ENCODE measurements around the gene FSTL3. TPM values are rescaled to one million over a fixed set of nuclear protein-coding genes. Genes with fewer than 3 reads are reported as not detected.

FSTL3 gene
- total and polyA plus RNA-seq, 4 donors, result 40.6 to 134 (median 98.1) TPM

DNA sequence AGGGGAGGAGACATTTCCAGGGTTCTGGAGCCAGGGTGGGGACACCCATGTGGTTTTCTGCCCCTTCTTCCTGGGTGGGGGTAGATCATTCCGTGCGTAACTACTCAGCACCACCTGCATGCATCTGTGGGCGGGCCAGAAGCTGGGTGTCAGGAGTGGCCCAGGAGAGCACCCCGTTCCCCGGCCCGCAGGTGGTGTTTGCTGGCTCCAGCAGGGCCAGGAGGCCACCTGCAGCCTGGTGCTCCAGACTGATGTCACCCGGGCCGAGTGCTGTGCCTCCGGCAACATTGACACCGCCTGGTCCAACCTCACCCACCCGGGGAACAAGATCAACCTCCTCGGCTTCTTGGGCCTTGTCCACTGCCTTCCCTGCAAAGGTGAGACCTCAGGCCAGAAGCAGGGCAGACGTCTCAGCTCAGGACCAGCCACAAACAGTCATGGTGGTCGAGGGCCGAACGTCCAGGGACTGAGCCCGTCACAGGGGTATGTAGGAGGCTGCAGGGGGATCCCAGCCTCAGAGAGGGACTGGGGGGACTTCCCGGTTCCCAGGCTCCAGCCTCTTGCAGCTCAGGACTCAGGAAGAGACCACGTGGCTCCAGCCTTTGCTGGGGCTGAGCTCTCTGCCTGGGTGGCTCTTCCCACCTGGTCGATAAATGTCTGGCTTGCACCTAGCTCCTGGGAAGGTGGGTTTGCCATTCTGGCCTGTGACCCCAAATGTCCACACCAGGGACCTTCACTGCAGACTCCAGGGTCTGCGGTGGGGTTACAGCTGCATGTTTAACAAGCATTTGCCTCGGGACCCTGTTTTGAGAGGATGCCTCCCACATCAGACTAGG, 1.6 kb downstream of the FSTL3 start:
- 15 to 17% methylated on average over 22 of the region's 22 CpGs for WGBS, 2 donors
- no peak for DNase-seq

DNA sequence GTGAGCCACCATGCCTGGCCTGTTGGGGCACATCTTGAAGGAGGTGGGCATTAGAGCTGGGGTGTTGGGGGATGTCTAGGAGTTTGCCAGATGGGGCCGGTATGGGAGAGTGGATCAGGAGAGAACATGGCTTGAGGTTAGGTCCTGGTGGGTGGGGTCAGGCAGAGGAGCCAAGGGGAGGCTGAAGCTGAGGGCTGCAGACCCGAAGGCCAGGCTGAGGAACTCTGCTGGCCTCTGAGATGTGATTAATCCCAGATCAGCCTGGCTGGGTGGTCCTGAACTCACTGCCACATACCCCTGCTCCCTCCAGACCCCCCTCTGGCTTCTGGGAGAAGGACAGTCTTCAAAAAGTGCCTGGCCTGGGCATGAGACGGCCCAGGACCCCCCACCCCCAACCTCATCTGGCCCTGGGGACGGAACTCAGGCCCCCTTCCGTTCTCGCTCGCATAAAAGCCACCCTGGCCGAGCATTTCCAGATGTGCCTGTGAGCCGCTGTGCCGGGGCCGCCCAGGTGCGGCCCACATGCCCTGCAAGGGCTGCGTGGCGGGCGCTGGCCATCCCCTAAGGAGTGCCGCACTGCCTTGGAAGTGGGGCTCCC, 2.7 kb downstream of the FSTL3 start:
- no peaks in the 10 kb centered on the region for H3K27me3 ChIP-seq (ENCODE audit: control insufficient read depth in 1 of 2, insufficient read depth in 2 of 2, low read length in 1 of 2)
- DNase-seq (peak in 1 of 2 donors; percentile 55), ATAC-seq (ENCODE audit: low FRiP score) (no peak)
- intact Hi-C loops (cut with DNase I), result loop anchor here in 1 of 2 donors (5.0 kb wide), 1 partner anchor 118 kb away; the partner anchor contains the start of gene PTBP1
- H3K4me3 ChIP-seq (ENCODE audit: low read length in 2 of 2), result no peak overlapping the region
- H3K9me3 ChIP-seq (ENCODE audit: control insufficient read depth, low read length), result no peaks in the 10 kb centered on the region
- WGBS, 2 donors, result 80 to 84% methylated on average over 16 of the region's 16 CpGs
- H3K27ac ChIP-seq (ENCODE audit: low read depth in 1 of 2, low read length in 2 of 2), result peak overlapping the region; percentile 41 to 51
- no peaks in the 10 kb centered on the region for H3K4me1 ChIP-seq (ENCODE audit: control insufficient read depth in 1 of 2, insufficient read depth in 2 of 2, low read length in 2 of 2)
- no peaks in the 10 kb centered on the region for H3K36me3 ChIP-seq (ENCODE audit: control insufficient read depth in 1 of 2, insufficient read depth in 2 of 2, low read length in 1 of 2)

More for the DNA sequence above, 1.6 kb downstream of the FSTL3 start:
- Histone ChIP-seq H3K9me3 (ENCODE audit: control insufficient read depth, low read length) (no peaks in the 10 kb centered on the region), H3K27ac (ENCODE audit: low read depth in 1 of 2, low read length in 2 of 2) (peak overlapping the region; percentile 7 to 81), H3K4me3 (ENCODE audit: low read length in 2 of 2) (peak overlapping the region; percentile 2 to 37), H3K4me1 (ENCODE audit: control insufficient read depth in 1 of 2, insufficient read depth in 2 of 2, low read length in 2 of 2) (no peaks in the 10 kb centered on the region), H3K27me3 (ENCODE audit: control insufficient read depth in 1 of 2, insufficient read depth in 2 of 2, low read length in 1 of 2) (no peaks in the 10 kb centered on the region), H3K36me3 (ENCODE audit: control insufficient read depth in 1 of 2, insufficient read depth in 2 of 2, low read length in 1 of 2) (no peaks in the 10 kb centered on the region)
- ATAC-seq (ENCODE audit: low FRiP score), result no peak
- intact Hi-C loops (cut with DNase I), result loop anchor here in 1 of 2 donors (5.0 kb wide), 1 partner anchor 119 kb away; the partner anchor contains the start of gene PTBP1

DNA sequence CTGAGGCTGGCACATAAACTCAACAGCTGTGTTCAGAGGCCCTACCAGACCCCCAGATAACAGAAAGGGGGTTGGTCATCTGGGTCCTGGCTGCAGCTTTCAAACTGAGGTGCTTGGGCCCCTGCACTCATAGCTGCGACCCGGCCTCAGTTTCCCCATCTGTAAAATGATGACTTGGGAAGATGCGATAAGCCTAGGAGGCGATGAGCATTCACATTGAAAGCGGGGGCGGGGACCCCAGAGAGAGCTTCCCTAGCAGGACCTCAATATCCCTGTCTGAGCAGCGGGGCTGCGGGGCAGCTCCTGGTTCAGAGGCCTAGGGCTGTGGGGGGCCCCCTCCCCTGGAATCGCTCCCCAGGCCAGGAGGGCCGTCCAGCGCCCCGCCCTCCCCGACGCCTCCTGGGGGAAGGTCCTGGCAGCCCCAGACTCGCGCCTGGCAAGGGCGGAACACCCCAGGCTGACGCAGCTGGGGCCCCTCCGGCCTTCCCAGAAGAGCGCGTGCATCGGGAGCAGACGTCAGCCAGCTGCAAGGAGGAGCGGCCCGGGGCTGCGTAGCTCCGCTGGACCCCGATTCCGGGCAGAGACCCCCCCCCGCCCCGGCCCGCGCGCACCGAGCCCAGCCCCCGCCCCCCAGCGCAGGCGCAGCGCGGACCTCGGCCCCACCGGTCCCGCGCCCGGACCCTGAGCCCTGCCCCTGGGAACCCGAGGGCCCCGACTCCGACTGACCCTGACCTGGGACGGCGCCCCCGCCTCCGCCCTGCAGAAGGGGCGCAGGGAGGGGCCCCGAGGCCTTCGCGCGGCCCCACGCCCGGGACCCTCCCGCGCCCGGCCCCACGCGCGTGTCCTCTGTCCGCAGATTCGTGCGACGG, 3.5 kb downstream of the FSTL3 start:
- Histone ChIP-seq H3K4me1 (ENCODE audit: control insufficient read depth in 1 of 2, insufficient read depth in 2 of 2, low read length in 2 of 2) (no peaks in the 10 kb centered on the region), H3K27ac (ENCODE audit: low read depth in 1 of 2, low read length in 2 of 2) (peak overlapping the region; percentile 51 to 52), H3K9me3 (ENCODE audit: control insufficient read depth, low read length) (no peaks in the 10 kb centered on the region), H3K27me3 (ENCODE audit: control insufficient read depth in 1 of 2, insufficient read depth in 2 of 2, low read length in 1 of 2) (no peaks in the 10 kb centered on the region), H3K4me3 (ENCODE audit: low read length in 2 of 2) (peak overlapping the region; percentile 60 to 73), H3K36me3 (ENCODE audit: control insufficient read depth in 1 of 2, insufficient read depth in 2 of 2, low read length in 1 of 2) (no peaks in the 10 kb centered on the region)
- peak; percentile 87 to 93 for DNase-seq
- intact Hi-C loops (cut with DNase I), result loop anchor here in 1 of 2 donors (2.0 to 5.0 kb wide), 2 partner anchors 17 to 118 kb away; partner anchors contain the start of genes PTBP1 and RNF126
- WGBS, 2 donors, result 3 to 5% methylated on average over 32 to 69 of the region's 69 CpGs
- peak; percentile 31 for ATAC-seq (ENCODE audit: low FRiP score)

DNA sequence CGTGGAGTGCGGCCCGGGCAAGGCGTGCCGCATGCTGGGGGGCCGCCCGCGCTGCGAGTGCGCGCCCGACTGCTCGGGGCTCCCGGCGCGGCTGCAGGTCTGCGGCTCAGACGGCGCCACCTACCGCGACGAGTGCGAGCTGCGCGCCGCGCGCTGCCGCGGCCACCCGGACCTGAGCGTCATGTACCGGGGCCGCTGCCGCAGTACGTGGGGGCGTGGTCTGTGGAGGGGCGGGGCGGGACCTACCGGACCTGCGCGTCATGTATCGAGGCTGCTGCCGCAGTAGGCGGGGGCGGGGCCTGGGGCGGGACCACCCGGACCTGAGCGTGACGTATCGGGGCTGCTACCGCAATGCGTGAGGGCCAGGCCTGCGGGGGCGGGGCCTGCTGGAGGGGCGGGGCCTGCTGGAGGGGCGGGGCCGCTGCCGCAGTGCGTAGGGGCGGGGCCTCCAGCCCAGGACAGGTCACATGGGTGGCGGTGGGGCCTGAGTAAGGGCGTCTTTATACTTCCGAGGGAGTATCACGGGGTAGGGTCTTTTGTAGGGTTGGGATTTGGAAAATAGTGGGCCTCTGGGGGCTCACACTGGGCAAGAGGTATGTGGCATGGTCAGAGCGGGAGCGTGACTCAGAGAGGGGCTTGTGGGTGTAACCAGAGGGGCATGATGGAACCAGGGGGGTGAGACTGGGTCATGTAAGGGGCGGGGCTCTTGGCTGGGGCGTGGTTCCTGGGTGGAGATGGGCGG, 4.3 kb downstream of the FSTL3 start:
- H3K4me1 ChIP-seq (ENCODE audit: control insufficient read depth in 1 of 2, insufficient read depth in 2 of 2, low read length in 2 of 2), result no peaks in the 10 kb centered on the region
- peak overlapping the region; percentile 51 to 52 for H3K27ac ChIP-seq (ENCODE audit: low read depth in 1 of 2, low read length in 2 of 2)
- no peaks in the 10 kb centered on the region for H3K9me3 ChIP-seq (ENCODE audit: control insufficient read depth, low read length)
- DNase-seq (peak; percentile 99 to 100), ATAC-seq (ENCODE audit: low FRiP score) (peak; percentile 93)
- peak overlapping the region; percentile 60 to 73 for H3K4me3 ChIP-seq (ENCODE audit: low read length in 2 of 2)
- 3% methylated on average over 58 to 70 of the region's 70 CpGs for WGBS, 2 donors
- H3K36me3 ChIP-seq (ENCODE audit: control insufficient read depth in 1 of 2, insufficient read depth in 2 of 2, low read length in 1 of 2), result no peaks in the 10 kb centered on the region
- intact Hi-C loops (cut with DNase I), result loop anchor here in 1 of 2 donors (2.0 kb wide), 1 partner anchor 18 kb away; the partner anchor contains the start of gene RNF126
- H3K27me3 ChIP-seq (ENCODE audit: control insufficient read depth in 1 of 2, insufficient read depth in 2 of 2, low read length in 1 of 2), result no peaks in the 10 kb centered on the region

DNA sequence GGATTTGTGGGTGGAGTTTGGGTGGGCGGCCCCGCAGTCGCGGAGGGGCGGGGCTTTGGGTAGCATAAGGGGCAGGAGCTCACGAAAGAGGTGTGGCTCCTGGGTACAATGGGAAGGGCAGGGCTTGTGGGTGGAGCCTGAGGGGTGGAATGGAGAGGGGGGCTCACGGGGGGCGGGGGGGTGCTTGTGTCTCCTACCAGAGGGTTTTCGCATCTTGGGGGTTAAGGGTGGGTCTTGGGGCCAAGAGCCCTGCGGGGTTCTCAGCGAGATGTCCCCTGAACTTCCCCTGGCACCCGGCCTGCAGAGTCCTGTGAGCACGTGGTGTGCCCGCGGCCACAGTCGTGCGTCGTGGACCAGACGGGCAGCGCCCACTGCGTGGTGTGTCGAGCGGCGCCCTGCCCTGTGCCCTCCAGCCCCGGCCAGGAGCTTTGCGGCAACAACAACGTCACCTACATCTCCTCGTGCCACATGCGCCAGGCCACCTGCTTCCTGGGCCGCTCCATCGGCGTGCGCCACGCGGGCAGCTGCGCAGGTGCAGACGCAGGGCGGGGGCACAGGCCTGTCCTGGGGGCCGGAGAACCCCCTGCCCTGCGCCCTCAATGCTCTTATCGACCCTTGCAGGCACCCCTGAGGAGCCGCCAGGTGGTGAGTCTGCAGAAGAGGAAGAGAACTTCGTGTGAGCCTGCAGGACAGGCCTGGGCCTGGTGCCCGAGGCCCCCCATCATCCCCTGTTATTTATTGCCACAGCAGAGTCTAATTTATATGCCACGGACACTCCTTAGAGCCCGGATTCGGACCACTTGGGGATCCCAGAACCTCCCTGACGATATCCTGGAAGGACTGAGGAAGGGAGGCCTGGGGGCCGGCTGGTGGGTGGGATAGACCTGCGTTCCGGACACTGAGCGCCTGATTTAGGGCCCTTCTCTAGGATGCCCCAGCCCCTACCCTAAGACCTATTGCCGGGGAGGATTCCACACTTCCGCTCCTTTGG, 5.1 kb downstream of the FSTL3 start:
- H3K27me3 ChIP-seq (ENCODE audit: control insufficient read depth in 1 of 2, insufficient read depth in 2 of 2, low read length in 1 of 2), result no peaks in the 10 kb centered on the region
- H3K36me3 ChIP-seq (ENCODE audit: control insufficient read depth in 1 of 2, insufficient read depth in 2 of 2, low read length in 1 of 2), result no peaks in the 10 kb centered on the region
- no peaks in the 10 kb centered on the region for H3K4me1 ChIP-seq (ENCODE audit: control insufficient read depth in 1 of 2, insufficient read depth in 2 of 2, low read length in 2 of 2)
- no peak overlapping the region for H3K4me3 ChIP-seq (ENCODE audit: low read length in 2 of 2)
- ATAC-seq (ENCODE audit: low FRiP score) (no peak), DNase-seq (peak in 1 of 2 donors; percentile 79)
- H3K9me3 ChIP-seq (ENCODE audit: control insufficient read depth, low read length), result no peaks in the 10 kb centered on the region
- H3K27ac ChIP-seq (ENCODE audit: low read depth in 1 of 2, low read length in 2 of 2), result no peak overlapping the region
- intact Hi-C loops (cut with DNase I), result loop anchor here in 1 of 2 donors (2.0 kb wide), 1 partner anchor 19 kb away; the partner anchor contains the start of gene RNF126
- WGBS, 2 donors, result 76 to 77% methylated on average over 54 of the region's 54 CpGs

DNA sequence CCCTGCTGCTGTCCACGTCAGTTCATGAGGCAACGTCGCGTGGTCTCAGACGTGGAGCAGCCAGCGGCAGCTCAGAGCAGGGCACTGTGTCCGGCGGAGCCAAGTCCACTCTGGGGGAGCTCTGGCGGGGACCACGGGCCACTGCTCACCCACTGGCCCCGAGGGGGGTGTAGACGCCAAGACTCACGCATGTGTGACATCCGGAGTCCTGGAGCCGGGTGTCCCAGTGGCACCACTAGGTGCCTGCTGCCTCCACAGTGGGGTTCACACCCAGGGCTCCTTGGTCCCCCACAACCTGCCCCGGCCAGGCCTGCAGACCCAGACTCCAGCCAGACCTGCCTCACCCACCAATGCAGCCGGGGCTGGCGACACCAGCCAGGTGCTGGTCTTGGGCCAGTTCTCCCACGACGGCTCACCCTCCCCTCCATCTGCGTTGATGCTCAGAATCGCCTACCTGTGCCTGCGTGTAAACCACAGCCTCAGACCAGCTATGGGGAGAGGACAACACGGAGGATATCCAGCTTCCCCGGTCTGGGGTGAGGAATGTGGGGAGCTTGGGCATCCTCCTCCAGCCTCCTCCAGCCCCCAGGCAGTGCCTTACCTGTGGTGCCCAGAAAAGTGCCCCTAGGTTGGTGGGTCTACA, 6.6 kb downstream of the FSTL3 start:
- 69% methylated on average over 25 of the region's 25 CpGs for WGBS, 2 donors

DNA sequence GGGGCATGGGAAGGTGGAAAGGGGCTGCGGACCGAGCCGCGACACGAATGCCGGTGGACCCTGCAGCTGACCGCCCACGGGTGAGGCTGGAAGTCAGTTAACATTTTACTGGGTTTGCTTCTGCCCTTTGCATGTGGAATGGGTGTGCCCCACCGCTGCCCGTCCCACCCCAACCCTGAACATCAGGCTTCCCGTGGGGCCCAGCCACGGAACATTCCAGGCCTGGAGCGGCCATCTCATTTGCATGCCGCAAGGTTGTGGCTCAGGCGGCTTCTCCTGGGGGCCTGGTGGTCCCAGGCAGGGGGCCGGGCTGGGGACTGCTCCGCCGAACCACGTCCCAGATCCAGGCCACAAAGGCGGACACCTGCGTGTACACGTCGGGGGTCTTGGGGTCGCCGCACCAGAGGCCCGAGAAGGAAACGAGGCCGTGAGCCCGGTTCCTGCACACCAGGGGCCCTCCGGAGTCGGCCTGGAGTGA, 9.3 kb downstream of the FSTL3 start:
- DNase-seq (no peak), ATAC-seq (ENCODE audit: low FRiP score) (no peak)
- WGBS, 2 donors, result 74 to 77% methylated on average over 31 of the region's 31 CpGs
- H3K4me1 ChIP-seq (ENCODE audit: control insufficient read depth in 1 of 2, insufficient read depth in 2 of 2, low read length in 2 of 2), result no peaks in the 10 kb centered on the region
- no peaks in the 10 kb centered on the region for H3K36me3 ChIP-seq (ENCODE audit: control insufficient read depth in 1 of 2, insufficient read depth in 2 of 2, low read length in 1 of 2)
- H3K9me3 ChIP-seq (ENCODE audit: control insufficient read depth, low read length), result no peaks in the 10 kb centered on the region
- H3K27ac ChIP-seq (ENCODE audit: low read depth in 1 of 2, low read length in 2 of 2), result no peak overlapping the region
- intact Hi-C loops (cut with DNase I), result no loop called here
- H3K27me3 ChIP-seq (ENCODE audit: control insufficient read depth in 1 of 2, insufficient read depth in 2 of 2, low read length in 1 of 2), result no peaks in the 10 kb centered on the region
- H3K4me3 ChIP-seq (ENCODE audit: low read length in 2 of 2), result no peak overlapping the region

More for the DNA sequence above, 6.6 kb downstream of the FSTL3 start:
- intact Hi-C loops (cut with DNase I), result no loop called here
- Histone ChIP-seq H3K27me3 (ENCODE audit: control insufficient read depth in 1 of 2, insufficient read depth in 2 of 2, low read length in 1 of 2) (no peaks in the 10 kb centered on the region), H3K36me3 (ENCODE audit: control insufficient read depth in 1 of 2, insufficient read depth in 2 of 2, low read length in 1 of 2) (no peaks in the 10 kb centered on the region), H3K27ac (ENCODE audit: low read depth in 1 of 2, low read length in 2 of 2) (no peak overlapping the region), H3K4me3 (ENCODE audit: low read length in 2 of 2) (no peak overlapping the region), H3K4me1 (ENCODE audit: control insufficient read depth in 1 of 2, insufficient read depth in 2 of 2, low read length in 2 of 2) (no peaks in the 10 kb centered on the region), H3K9me3 (ENCODE audit: control insufficient read depth, low read length) (no peaks in the 10 kb centered on the region)
- ATAC-seq (ENCODE audit: low FRiP score) (no peak), DNase-seq (no peak)

All from aorta (tissue), 5 donors.